ENCODE results near the gene PHLDB1.

GRCh38 chr11:118632577-118633318 lies 25.3 kb downstream of the PHLDB1 start:
- no peak for TF ChIP-seq POLR2A (IDR thresholded peaks at IDR 0.05)
- no peak for TF ChIP-seq CTCF (IDR thresholded peaks at IDR 0.05)

All from heart left ventricle (tissue), 13 donors.